Mesothelial cell of epicardium (in vitro differentiated cells): Measurements from ENCODE around the gene ARL16. TPM values are rescaled to one million over a fixed set of nuclear protein-coding genes. Genes with fewer than 3 reads are reported as not detected.

Source experiments
- DNase-seq, 2 experiments: peaks; one replicate each; pipeline ENCODE4 v3.0.0; 2021; ENCODE audit warnings: low spot score in 2 of 2; ENCODE audit not compliant: unreplicated experiment in 2 of 2
- H3K27ac Mint-ChIP-seq: 2 replicates; pipeline ENCODE4 v1.8.0; 2021; ENCODE audit warnings: mixed read lengths
- H3K27me3 Mint-ChIP-seq: 2 replicates; pipeline ENCODE4 v1.8.0; 2021; ENCODE audit warnings: low read depth, mixed read lengths
- H3K36me3 Mint-ChIP-seq: 2 replicates; pipeline ENCODE4 v1.8.0; 2021; ENCODE audit warnings: mixed read lengths
- H3K4me1 Mint-ChIP-seq: 2 replicates; pipeline ENCODE4 v1.8.0; 2021; ENCODE audit warnings: mixed read lengths
- H3K4me3 Mint-ChIP-seq: 2 replicates; pipeline ENCODE4 v1.8.0; 2021; ENCODE audit warnings: mild to moderate bottlenecking, moderate library complexity, mixed read lengths
- H3K9me3 Mint-ChIP-seq: 2 replicates; pipeline ENCODE4 v1.8.0; 2021; ENCODE audit warnings: mixed read lengths
- CTCF ChIP-seq: fragments of 200-600 bp; sonication (generic); IDR thresholded peaks from one replicate; pipeline ENCODE4 v1.5.0; 2021; ENCODE audit warnings: antibody characterized with exemption; ENCODE audit not compliant: unreplicated experiment
- total RNA-seq: library from RNA; stranded (reverse); gene quantifications from 3 replicates; pipeline ENCODE4 v1.2.1, GENCODE V29; 2021

ARL16 gene
- total RNA-seq, 1 donor from 2014 or later, result 42.8 TPM

GRCh38 chr17:81660441-81660840 is 23.2 kb downstream of the ARL16 start:
- peaks cover 3% of the 10 kb centered on the region for H3K4me1 Mint-ChIP-seq
- H3K27me3 Mint-ChIP-seq, result no peaks in the 10 kb centered on the region
- TF ChIP-seq CTCF, result no peak
- no peaks in the 10 kb centered on the region for H3K36me3 Mint-ChIP-seq
- DNase-seq, result no peak
- H3K4me3 Mint-ChIP-seq, result no peak overlapping the region
- H3K27ac Mint-ChIP-seq, result no peak overlapping the region
- no peaks in the 10 kb centered on the region for H3K9me3 Mint-ChIP-seq

- TF ChIP-seq CTCF, result no peak
- no peak overlapping the region for H3K4me3 Mint-ChIP-seq
- DNase-seq, result no peak
These were observed 24.6 kb downstream of the ARL16 start for GRCh38 chr17:81659038-81659437.

GRCh38 chr17:81656835-81657234 is 26.8 kb downstream of the ARL16 start:
- Mint-ChIP-seq H3K27ac (no peak overlapping the region), H3K36me3 (no peaks in the 10 kb centered on the region), H3K4me1 (peaks cover 12% of the 10 kb centered on the region), H3K4me3 (no peak overlapping the region), H3K9me3 (no peaks in the 10 kb centered on the region), H3K27me3 (no peaks in the 10 kb centered on the region)
- no peak for TF ChIP-seq CTCF
- no peak for DNase-seq

More at GRCh38 chr17:81659038-81659437, 24.6 kb downstream of the ARL16 start:
- H3K27me3 Mint-ChIP-seq, result no peaks in the 10 kb centered on the region
- H3K4me1 Mint-ChIP-seq, result peaks cover 3% of the 10 kb centered on the region
- H3K9me3 Mint-ChIP-seq, result no peaks in the 10 kb centered on the region
- H3K27ac Mint-ChIP-seq, result peak overlapping the region; percentile 50
- no peaks in the 10 kb centered on the region for H3K36me3 Mint-ChIP-seq

- H3K27ac Mint-ChIP-seq, result no peak within 1 kb of the TSS
- no peak for TF ChIP-seq CTCF
- peaks cover 15% of the 10 kb centered on the region for H3K4me1 Mint-ChIP-seq
- no peaks in the 10 kb centered on the region for H3K9me3 Mint-ChIP-seq
- H3K36me3 Mint-ChIP-seq, result no peaks in the 10 kb centered on the region
- H3K27me3 Mint-ChIP-seq, result no peaks in the 10 kb centered on the region
- no peak within 1 kb of the TSS for H3K4me3 Mint-ChIP-seq
- DNase-seq, result no peak
These were observed 27.4 kb downstream of the ARL16 start, which contains the start of gene PDE6G for GRCh38 chr17:81656118-81656743. TSS of gene PDE6G (minus strand) at chr17:81656542. CDS start at chr17:81653305, 3,237 bp downstream.

- Mint-ChIP-seq H3K9me3 (no peaks in the 10 kb centered on the region), H3K4me1 (peaks cover 15% of the 10 kb centered on the region), H3K27ac (no peak overlapping the region), H3K36me3 (no peaks in the 10 kb centered on the region), H3K4me3 (no peak overlapping the region), H3K27me3 (no peaks in the 10 kb centered on the region)
- TF ChIP-seq CTCF, result no peak
- DNase-seq, result no peak
These were observed 28.0 kb downstream of the ARL16 start for GRCh38 chr17:81655378-81656117.
